ENCODE results near the gene HSPA14. TPM values are rescaled to one million over a fixed set of nuclear protein-coding genes. Genes with fewer than 3 reads are reported as not detected.
"Not testable (repeated sequence)": the region's sequence is repeated elsewhere in the genome, so short reads cannot be mapped to it uniquely, and the experiment has no call there.

The HSPA14 gene
- total RNA-seq, 1 donor = 11.9 TPM

GRCh38 chr10:14812271-14812670 lies 25.8 kb upstream of the HSPA14 start:
- Histone ChIP-seq H3K36me3 (ENCODE audit: insufficient read depth, low read length) (no peaks in the 10 kb centered on the region), H3K4me2 (ENCODE audit: insufficient read depth, low read length) (no peak overlapping the region), H4K20me1 (ENCODE audit: insufficient read depth, low read length) (no peaks in the 10 kb centered on the region), H3K4me3 (ENCODE audit: insufficient read depth, low read length) (no peak overlapping the region), H3K79me2 (ENCODE audit: insufficient read depth, low read length) (no peaks in the 10 kb centered on the region), H2AFZ (ENCODE audit: low read length) (no peak overlapping the region), H3K9me3 (ENCODE audit: low read depth, low read length) (no peaks in the 10 kb centered on the region), H3K27ac (ENCODE audit: low read depth, low read length) (no peak overlapping the region), H3K27me3 (ENCODE audit: insufficient read depth, low read length) (peaks cover 5% of the 10 kb centered on the region), H3K4me1 (ENCODE audit: insufficient read depth, low read length) (peaks cover 11% of the 10 kb centered on the region)
- TF ChIP-seq CTCF (IDR thresholded peaks at IDR 0.05; ENCODE audit: extremely low read depth, low read depth, low read length) = no peak
- DNase-seq (ENCODE audit: insufficient read length, low spot score, missing footprints) = no peak

- no peak for DNase-seq (ENCODE audit: insufficient read length, low spot score, missing footprints)
- H3K27me3 ChIP-seq (ENCODE audit: insufficient read depth, low read length) = no peaks in the 10 kb centered on the region
Observed at GRCh38 chr10:14815681-14816080, 22.4 kb upstream of the HSPA14 start.

DNA sequence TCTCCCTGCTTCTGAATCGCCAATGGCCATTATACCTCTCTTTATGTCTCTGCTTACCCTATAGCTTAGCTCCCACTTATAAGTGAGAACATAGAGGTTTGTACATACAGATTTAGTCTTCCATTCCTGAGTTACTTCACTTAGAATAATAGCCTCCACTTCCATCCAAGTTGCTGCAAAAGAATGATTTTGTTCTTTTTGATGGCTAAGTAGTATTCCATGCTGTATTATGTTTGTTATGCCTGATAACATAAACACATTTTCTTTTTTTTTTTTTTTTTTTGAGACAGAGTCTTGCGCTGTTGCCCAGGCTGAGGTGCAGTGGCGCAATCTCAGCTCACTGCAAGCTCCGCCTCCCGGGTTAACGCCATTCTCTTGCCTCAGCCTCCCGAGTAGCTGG lies 21.4 kb upstream of the HSPA14 start:
- not testable (repeated sequence) for H3K4me2 ChIP-seq (ENCODE audit: insufficient read depth, low read length); H3K27me3 ChIP-seq (ENCODE audit: insufficient read depth, low read length); H3K9me3 ChIP-seq (ENCODE audit: low read depth, low read length)

More at GRCh38 chr10:14815681-14816080, 22.4 kb upstream of the HSPA14 start:
- Histone ChIP-seq H2AFZ (ENCODE audit: low read length) (peak overlapping the region; percentile 27), H3K4me1 (ENCODE audit: insufficient read depth, low read length) (peaks cover 21% of the 10 kb centered on the region), H4K20me1 (ENCODE audit: insufficient read depth, low read length) (no peaks in the 10 kb centered on the region), H3K9me3 (ENCODE audit: low read depth, low read length) (no peaks in the 10 kb centered on the region), H3K36me3 (ENCODE audit: insufficient read depth, low read length) (no peaks in the 10 kb centered on the region), H3K4me3 (ENCODE audit: insufficient read depth, low read length) (no peak overlapping the region), H3K79me2 (ENCODE audit: insufficient read depth, low read length) (no peaks in the 10 kb centered on the region), H3K27ac (ENCODE audit: low read depth, low read length) (no peak overlapping the region), H3K4me2 (ENCODE audit: insufficient read depth, low read length) (no peak overlapping the region)
- no peak for TF ChIP-seq CTCF (IDR thresholded peaks at IDR 0.05; ENCODE audit: extremely low read depth, low read depth, low read length)

GRCh38 chr10:14820010-14820774 lies 17.9 kb upstream of the HSPA14 start:
- Histone ChIP-seq H3K4me3 (ENCODE audit: insufficient read depth, low read length) (no peak overlapping the region), H3K4me1 (ENCODE audit: insufficient read depth, low read length) (peaks cover 21% of the 10 kb centered on the region), H3K27ac (ENCODE audit: low read depth, low read length) (no peak overlapping the region), H3K4me2 (ENCODE audit: insufficient read depth, low read length) (peak overlapping the region; percentile 36), H4K20me1 (ENCODE audit: insufficient read depth, low read length) (no peaks in the 10 kb centered on the region), H3K79me2 (ENCODE audit: insufficient read depth, low read length) (no peaks in the 10 kb centered on the region), H3K36me3 (ENCODE audit: insufficient read depth, low read length) (no peaks in the 10 kb centered on the region), H3K27me3 (ENCODE audit: insufficient read depth, low read length) (no peaks in the 10 kb centered on the region), H2AFZ (ENCODE audit: low read length) (no peak overlapping the region), H3K9me3 (ENCODE audit: low read depth, low read length) (no peaks in the 10 kb centered on the region)
- peak; percentile 95 for DNase-seq (ENCODE audit: insufficient read length, low spot score, missing footprints)
- TF ChIP-seq CTCF (IDR thresholded peaks at IDR 0.05; ENCODE audit: extremely low read depth, low read depth, low read length) = peak; percentile 16

More for the DNA sequence above, 21.4 kb upstream of the HSPA14 start:
- H3K27ac ChIP-seq (ENCODE audit: low read depth, low read length); H4K20me1 ChIP-seq (ENCODE audit: insufficient read depth, low read length); DNase-seq (ENCODE audit: insufficient read length, low spot score, missing footprints); H3K36me3 ChIP-seq (ENCODE audit: insufficient read depth, low read length); H3K79me2 ChIP-seq (ENCODE audit: insufficient read depth, low read length); H2AFZ ChIP-seq (ENCODE audit: low read length); H3K4me3 ChIP-seq (ENCODE audit: insufficient read depth, low read length): not testable (repeated sequence)
- peaks cover 21% of the 10 kb centered on the region for H3K4me1 ChIP-seq (ENCODE audit: insufficient read depth, low read length)

Measured in osteoblast (primary cell).